NCI-H345 treated with DMSO at 0.1 percent for 48 hours (cell line): ENCODE measurements around the gene PLXNA1.

Source experiments
- DNase-seq: peaks from one replicate; lab custom pipeline; 2025; ENCODE audit not compliant: unreplicated experiment; lab: John Stamatoyannopoulos, UW

Gene PLXNA1

GRCh38 chr3:126967386-126967785, 15.5 kb upstream of the PLXNA1 start:
- no peak for DNase-seq

DNA sequence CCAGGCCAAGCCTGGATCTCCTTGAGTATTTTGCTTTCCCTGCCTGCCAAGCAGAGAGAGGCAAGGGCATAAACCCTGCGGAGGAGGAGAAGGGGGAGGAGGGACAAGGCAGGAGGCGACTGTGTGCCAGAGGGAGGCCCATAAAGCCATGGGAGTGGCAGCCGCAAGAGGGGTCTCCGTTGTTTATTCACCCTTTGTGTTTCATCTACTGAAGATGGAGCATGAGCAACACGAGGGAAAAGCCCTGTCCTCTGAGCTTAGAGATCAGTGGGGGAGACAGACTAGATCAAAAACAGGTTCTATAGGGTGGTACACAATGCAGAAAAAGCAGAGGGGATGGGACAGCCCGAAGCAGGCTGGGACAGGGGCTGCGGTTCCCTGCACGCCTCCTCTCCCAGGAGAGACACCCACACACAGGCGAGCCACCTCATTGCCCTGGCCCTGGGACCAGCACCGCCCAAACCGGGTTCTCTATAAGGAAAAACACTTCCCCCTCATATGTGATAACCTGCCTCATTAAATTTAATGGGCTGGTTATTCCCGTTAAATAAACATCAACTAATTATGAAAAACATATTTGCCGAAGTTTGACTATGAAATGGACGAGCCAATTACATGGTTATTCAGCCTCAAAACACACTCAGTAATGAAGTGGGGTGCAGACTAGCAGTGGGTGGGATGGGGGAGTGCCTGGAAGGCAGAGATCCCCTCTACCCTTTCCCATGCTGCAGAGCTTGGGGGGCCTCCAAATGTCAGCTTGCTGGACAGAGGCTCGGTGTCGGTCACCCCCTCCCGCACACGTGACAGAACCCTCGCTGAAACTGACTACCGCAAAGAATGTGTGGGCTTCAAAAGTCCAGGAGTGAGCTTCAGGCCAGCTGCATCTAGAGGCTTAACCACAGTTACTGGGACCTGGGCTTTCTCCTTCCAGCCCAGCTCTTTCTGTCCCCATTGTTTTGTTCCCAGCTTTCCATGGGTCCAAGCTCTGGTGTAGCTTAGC, 14.2 kb upstream of the PLXNA1 start:
- DNase-seq: no peak

- no peak for DNase-seq
Observed at GRCh38 chr3:126969586-126969985, 13.3 kb upstream of the PLXNA1 start.

GRCh38 chr3:126970101-126970500, 12.8 kb upstream of the PLXNA1 start:
- no peak for DNase-seq

GRCh38 chr3:126970921-126971320, 12.0 kb upstream of the PLXNA1 start:
- DNase-seq: no peak

DNA sequence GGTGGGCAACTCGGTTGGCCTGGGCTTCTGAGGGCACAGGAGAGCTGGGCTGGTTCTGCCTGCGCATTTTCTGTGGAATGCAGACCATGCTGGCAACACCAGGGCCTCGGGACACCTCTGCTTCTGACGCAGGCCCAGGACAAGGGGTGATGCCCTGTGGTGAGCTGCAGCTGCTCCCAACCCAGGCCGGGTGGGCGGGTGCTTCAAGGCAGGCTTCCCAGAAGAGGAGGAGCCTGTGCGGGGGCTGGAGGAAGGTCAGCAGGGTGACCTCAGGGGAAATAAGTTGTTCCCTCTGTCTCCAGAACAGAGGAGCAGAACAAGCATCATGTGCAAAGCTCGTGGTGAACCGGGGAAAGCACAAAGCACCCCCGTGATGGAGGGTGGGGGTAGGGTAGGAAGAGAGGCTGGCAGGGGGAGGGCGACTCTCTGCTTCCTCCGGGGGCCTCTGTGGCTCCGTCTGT, 11.0 kb upstream of the PLXNA1 start:
- DNase-seq: no peak

- DNase-seq: no peak
Observed at GRCh38 chr3:126972866-126973265, 10.0 kb upstream of the PLXNA1 start.

GRCh38 chr3:126973814-126974213, 9.1 kb upstream of the PLXNA1 start:
- DNase-seq: no peak

DNA sequence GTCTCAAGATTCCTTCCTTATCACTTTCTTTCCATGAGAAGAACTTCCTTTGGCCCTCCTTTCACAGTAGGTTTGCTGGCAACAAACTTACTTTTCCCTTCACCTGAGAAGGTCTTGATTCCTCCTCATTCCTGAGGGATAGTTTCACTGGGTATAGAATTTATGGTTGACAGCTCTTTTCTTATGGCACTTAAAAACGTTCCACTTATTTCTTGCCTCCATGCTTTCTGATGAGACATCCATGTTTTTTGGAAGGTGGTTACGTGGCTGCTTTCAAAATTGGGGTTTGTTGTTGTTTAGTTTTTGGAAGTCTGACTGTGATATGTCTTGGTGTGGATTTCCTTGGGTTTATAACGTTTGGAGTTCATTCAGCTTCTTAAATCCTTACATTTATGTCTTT, 8.2 kb upstream of the PLXNA1 start:
- no peak for DNase-seq

- no peak for DNase-seq
Observed at GRCh38 chr3:126976906-126977305, 6.0 kb upstream of the PLXNA1 start.

- DNase-seq: no peak
Observed at GRCh38 chr3:126977821-126978220, 5.1 kb upstream of the PLXNA1 start.

GRCh38 chr3:126978291-126978690, 4.6 kb upstream of the PLXNA1 start:
- no peak for DNase-seq

DNA sequence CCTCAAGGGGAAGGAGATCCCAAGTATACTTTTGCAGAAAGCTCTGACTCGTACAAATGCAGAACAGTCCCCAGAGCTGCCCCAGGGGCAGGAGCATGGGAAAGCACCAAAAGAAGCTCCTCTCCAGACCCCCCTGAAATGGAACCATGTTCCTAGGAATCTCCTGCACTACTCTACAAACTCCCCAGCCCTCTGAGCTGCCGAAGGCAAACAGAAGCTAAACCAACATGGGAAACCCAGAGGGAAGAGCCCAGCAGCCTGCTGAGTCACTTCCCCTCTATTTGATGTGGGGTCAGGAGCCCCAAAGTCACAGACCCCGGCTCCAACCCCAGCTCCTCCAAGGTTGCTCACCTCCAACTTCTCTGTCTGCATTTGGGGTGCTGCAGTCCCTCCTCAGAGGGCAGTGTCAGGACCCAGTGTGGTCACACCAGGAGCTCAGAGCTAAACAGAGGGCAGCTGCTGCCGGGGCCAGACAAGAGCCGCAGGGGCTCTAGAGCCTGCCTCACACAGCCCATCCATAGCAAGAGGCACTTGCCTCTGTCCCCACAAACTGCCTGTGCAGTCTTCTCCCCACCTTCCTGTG, 3.8 kb upstream of the PLXNA1 start:
- no peak for DNase-seq

DNA sequence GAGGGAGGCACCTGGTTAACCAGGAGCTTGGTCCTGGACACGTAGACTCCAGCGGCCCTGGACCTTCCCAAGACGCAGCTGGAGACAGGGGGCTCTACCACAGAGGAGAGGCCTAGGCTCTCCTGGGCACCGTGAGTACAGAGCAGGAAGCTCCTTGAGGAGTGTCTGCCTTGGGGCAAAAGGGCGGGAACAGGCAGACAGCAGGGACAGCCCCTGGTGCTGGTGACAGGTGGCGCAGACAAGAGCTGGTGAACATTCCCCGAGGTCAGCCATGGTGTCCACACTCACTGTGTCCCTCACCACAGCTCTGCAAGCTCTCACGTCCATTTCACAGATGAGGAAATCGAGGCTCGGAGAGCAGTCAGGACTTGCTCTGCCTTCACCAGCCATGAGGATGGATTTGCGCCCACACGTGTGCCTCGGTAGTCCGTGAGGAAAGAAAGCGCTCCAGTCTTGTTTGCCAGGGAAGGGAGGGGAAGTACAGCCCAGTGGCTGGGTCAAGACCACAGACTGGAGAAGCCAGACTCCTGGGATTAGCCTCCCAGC, 2.6 kb upstream of the PLXNA1 start:
- no peak for DNase-seq

- no peak for DNase-seq
Observed at GRCh38 chr3:126982126-126982470, 817 bp upstream of the PLXNA1 start.

DNA sequence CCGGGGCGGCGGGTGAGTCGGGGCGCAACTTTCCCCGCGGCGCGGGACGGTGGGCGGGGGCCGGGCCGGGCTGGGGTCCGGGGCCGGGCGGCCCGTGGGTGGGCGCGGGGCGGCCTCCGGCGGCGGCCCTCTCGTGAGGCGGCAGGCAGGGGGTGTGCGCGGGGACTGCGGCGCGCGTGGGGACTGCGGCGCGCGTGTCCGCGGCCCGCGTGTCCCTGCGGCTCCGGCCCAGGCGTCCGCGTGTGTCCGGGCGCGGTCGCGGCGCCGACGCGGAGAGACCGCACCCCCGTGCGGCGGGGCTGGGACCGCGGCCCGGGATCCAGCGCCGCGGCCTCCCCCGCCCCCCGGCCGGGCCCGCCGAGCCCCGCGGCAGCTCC, 349 bp downstream of the PLXNA1 start:
- no peak for DNase-seq

DNA sequence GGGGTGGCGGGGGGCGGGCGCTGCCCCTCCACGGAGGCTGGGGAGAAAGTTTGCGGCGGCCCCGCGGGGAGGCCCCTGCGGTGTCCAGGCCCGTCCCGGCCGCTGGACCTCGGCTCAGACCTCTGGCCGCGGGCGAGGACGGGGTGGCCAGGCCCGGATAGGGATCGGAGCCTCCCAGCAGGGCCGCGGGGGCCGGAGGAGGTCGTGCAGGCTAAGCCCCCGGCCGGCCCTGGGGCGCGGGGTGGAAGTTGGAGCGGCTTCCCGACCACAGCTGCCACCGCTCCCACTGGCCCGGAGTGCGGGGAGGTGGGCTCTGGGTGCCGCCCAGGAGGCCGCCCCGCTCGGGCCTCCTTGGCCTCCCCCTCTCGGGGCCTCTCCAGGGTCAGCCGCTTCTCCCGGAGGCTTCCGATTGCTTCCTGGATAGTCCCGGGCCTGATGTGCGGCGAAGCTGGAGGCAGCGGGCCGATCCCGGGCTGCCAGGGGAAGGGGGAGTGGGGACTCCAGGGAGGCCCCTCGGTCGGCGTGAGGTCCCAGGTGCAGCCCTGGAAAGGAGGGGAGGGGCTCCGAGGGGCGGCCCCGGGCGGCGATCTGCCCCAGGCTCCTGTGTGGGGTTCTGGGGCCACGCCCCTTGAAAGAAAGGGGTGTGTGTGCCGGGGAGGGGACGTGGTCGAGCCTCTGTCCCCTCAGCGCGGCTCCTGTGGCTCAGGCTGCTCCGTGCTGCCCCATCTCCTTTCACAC, 907 bp downstream of the PLXNA1 start:
- no peak for DNase-seq

DNA sequence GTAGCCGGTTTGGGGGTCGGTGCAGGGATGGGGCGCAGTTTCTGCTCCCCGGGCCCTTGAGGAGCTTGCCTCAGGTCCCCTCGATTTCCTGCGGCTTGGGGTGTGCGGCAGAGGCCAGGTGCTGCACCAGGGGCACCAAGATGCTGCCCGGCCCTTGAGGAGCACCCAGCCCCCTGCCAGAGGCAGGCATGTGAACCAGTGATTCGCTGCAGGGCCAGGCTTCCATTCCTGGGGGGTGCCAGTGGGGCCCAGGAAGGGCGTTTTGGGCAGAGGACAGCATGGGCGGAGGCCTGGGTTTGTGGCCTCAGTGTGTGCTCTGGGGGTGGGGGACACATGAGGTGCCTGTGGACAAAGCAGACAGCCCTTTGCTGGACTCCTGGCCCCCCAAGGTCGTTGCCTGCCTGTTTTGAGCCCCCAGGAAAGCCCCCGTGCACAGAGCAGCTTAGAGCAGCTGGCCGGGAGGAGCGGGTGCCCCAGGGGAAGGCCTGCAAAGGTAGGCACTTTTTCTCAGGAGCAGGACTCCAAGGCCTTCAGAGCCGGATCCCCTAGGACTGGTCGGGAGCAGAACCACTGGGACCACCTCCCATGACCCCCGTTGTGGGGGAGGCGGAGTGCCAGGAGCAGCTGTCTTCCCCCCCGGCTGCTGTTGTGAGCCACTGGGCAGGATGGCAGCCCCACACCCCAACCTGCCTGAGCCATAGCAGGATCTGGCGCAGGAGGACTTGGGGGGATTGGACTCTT, 1.6 kb downstream of the PLXNA1 start:
- no peak for DNase-seq

GRCh38 chr3:126985132-126985985, 2.4 kb downstream of the PLXNA1 start:
- DNase-seq: no peak

DNA sequence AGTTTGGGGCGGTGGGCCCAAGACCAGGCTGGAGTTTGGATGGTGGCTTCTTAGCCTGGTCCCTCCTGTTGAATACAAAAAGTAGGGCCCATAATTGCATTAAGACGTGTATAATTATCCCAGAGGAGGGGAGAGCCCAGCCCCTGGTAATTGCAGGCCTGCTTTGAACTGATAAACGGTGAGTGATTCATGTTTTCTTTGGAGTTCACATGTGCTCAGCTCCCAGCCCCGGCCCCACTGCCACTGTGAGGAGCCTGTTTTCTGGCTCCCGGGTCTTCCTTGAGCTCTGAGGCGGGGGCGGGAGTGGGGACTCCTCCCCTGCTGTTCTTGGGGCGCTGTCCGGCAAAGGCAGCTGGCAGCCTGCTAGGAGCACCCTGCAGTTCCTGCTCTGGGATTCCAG, 3.1 kb downstream of the PLXNA1 start:
- DNase-seq: no peak
